ENCODE results near the gene BBLN. TPM values are rescaled to one million over a fixed set of nuclear protein-coding genes. Genes with fewer than 3 reads are reported as not detected.
"Not testable (repeated sequence)": the region's sequence is repeated elsewhere in the genome, so short reads cannot be mapped to it uniquely, and the experiment has no call there.

The BBLN gene, protein sequence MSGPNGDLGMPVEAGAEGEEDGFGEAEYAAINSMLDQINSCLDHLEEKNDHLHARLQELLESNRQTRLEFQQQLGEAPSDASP
- total RNA-seq (2014; rRNA removed; shearing (Covaris generic)): 79.8 and 119 TPM in 2 replicates
- 194 and 203 TPM in 2 replicates for polyA plus RNA-seq (2015; cell fraction: cytosol; rRNA removed)
- 34.4 and 34.7 TPM in 2 replicates for polyA plus RNA-seq (2015; cell fraction: nucleus; rRNA removed)

DNA sequence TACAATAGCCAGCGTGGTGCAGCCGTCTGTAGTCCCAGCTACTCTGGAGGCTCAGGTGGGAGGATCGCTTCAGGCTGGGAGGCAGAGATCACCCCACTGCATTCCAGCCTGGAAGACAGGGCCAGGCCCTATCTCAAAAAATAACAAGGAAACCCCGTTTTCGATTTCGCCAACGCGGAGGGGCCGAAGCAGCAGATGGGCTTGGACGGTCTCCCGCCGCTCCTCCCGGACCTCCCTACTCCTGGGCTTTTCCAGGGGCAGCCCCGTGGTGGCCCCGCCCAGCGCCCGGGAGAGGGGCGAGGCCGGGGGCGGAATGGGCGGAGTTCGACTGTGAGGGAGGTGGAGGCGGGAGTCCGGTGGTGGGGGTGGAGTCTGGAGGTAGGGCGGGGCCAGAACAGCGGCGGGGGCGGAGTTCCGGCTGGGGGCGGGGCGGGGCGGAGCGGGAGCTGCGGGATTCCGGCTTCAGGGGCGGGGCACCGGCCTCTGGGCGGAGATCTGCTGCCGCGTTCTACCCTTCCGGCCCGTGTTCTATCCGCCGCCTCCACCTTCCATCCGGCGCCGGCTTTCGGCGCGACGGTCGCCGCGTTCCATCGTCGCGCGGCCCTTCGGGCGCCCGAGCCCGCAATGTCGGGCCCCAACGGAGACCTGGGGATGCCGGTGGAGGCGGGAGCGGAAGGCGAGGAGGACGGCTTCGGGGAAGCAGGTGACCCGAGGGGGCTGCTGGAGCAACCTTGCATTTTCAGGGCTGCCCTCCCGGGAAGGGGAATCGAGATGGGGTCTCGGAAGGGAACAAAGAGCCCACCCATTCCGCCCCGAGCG lies at the start of gene BBLN:
Gene BBLN, plus strand, starts transcription at position 482 of the 819 bp plus-strand sequence. Its CDS starts 143 bp downstream, at position 625.
- DNase-seq (ENCODE audit: low read depth): peak; percentile 88

DNA sequence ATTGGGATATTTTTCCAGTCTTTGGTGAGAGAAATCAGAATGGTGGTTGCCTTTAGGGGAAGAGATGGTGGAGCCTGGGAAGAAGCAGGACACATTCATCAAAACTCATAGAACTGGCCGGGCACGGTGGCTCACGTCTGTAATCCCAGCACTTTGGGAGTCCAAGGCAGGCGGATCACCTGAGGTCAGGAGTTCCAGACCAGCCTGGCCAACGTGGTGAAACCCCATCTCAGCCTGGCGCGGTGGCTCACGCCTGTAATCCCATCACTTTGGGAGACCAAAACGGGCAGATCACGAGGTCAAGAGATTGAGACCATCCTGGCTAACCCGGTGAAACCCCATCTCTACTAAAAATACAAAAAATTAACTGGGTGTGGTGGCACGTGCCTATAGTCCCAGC lies 48.3 kb upstream of the BBLN start:
- not testable (repeated sequence) for DNase-seq (ENCODE audit: low read depth)

DNA sequence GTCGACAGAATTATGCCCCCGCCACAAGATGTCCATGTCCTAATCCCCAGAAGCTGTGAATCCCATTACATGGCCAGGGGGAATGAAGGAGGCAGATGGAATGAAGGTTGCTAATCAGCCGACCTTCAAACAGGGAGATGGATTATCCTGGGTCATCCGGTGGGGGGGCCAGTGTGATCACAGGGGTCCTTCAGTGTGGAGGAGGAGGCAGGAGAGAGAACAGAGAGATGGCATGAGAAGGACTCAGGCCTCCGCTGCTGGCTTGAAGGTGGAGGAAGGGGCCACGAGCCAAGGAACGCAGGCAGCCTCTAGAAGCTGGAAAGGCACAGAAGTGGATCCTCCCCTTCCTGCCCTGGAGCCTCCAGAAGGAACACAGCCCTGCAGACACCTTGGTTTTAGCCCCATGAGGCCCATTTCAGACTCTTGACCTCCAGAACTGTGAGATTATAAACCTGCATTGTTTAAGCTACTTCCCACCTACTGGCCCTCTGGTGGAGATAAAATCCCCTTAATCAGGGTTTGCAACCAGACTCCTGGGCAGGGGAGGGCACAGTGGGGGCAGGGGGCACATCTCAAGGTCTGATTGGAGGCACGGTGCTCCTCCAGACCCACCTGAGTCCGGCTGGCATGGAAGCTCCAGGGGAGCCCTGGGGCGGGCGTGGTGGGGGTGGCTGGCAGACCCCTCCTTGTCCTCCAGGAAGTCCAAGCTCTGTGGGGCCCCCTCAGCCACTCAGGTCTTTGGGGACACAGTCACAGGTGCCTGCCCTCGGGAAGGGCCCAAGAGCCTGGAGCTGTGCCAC lies 46.3 kb upstream of the BBLN start:
- DNase-seq (ENCODE audit: low read depth): no peak

DNA sequence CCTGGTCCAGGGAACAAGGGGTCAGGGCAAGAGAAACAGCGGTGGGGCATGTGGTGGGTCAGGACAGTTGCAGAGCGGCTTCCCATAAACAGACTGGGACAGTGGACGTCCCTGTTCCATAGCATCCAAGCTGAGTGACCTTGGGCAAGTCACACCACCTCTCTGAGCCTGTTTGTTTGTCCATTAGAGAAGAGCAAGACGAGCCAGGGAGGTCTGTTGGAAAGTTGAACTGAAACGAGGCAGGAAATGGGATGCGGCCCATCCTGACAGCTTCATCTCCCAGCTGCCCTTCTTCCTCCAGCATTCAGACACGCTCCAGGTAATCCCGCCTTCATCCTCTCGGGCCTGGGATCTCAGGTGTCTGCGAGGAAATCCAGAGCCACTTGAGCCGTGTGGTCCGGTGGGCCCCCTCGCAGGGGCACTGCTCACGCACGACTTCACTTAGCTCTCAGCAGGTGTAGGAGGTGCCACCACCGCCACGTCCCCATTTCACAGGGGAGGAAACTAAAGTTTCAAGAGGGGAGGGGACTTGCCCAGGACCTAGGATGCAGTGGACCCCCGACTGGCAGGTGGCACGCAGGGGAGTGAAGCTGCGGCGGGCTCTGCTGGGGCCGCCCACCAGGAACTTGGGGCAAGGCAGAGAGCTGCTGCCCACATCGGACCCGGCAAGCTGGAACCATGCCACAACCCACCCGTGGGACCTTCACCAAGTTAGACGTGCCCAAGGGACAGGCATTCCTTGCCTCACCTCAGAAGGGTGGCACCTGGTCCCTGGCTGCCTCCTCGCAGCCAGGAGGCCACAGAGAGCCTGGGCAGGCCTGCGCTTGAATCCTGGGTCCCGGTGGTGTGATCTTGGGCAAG lies 45.5 kb upstream of the BBLN start:
- no peak for DNase-seq (ENCODE audit: low read depth)

DNA sequence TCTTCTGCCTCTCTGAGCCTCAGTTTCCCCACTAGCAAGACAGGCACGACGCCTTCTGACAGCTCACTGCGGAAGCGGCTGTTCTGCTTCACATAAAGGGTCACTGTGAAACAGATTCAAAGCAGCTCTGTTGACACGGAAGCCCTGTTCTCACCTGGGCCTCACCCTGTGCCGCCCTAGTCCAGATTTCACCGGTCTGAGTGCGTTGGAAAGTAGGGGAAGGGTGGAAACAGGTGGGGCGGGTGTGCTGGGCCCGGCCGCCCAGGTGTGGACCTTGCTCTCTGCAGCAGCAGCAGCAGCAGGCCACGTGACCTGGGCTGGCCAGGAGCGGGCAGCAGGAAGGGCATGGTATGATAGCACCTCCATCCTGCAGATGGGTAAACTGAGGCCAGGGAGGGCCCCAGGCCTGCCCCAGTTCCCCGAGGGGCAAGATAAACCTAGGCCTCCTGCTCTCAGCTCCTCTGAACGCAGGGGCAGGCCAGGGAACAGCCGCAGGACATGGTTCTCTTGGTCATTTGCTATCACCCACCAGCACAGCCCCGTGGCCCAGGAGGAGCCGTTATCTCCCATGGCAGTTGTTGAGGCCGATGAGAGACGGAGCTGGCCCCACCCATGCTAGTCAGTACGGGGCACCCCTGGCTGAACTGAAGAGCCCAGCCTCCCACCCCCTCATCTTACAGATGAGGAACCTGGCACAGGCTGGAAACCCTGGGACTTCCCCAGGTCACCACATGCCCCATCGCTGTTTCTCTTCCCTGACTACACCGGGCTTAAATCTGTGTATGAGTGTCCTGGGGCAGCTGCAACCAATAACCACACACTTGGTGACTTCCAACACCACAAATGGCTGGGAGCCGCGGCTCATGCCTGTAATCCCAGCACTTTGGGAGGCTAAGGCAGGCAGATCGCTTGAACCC lies 44.6 kb upstream of the BBLN start:
- DNase-seq (ENCODE audit: low read depth): no peak

DNA sequence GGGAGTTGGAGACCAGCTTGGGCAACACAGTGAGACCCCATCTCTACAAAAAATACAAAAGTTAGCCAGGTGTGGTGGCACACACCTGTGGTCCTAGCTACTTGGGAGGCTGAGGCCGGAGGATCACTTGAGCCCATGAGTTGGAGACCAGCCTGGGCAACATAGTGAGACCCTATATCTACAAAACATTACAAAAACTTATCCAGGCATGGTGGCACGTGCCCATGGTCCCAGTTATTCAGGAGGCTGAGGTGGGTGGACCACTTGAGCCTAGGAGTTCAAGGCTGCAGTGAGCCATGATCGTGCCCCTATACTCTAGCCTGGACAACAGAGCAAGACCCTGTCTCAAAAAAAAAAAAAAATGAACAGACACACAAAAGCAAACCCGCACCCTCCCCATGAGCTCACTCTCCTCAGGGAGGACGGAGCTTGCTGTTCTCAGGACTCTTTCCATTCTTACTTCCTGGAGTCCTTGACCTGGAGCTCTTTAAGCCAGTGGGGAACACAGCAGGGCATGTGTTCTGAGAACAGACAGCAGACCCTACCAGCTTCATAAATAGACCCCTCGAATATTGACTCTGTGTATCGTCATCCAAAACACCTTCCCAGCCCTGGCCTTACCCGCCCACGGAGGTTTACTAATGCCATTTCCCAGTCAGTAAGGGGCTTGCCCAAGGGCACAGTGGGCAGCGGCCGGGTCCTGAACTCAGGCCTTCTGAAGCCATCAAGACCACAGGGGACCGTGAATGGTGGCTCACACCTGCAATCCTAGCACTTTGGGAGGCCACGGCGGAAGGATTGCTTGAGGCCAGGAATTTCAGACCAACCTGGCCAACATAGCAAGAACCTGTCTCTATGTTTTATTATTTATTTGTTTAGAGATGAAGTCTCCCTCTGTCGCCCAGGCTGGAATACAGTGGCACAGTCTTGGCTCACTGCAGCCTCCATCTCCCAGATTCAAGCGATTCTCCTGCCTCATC lies 43.7 kb upstream of the BBLN start:
- no peak for DNase-seq (ENCODE audit: low read depth)

DNA sequence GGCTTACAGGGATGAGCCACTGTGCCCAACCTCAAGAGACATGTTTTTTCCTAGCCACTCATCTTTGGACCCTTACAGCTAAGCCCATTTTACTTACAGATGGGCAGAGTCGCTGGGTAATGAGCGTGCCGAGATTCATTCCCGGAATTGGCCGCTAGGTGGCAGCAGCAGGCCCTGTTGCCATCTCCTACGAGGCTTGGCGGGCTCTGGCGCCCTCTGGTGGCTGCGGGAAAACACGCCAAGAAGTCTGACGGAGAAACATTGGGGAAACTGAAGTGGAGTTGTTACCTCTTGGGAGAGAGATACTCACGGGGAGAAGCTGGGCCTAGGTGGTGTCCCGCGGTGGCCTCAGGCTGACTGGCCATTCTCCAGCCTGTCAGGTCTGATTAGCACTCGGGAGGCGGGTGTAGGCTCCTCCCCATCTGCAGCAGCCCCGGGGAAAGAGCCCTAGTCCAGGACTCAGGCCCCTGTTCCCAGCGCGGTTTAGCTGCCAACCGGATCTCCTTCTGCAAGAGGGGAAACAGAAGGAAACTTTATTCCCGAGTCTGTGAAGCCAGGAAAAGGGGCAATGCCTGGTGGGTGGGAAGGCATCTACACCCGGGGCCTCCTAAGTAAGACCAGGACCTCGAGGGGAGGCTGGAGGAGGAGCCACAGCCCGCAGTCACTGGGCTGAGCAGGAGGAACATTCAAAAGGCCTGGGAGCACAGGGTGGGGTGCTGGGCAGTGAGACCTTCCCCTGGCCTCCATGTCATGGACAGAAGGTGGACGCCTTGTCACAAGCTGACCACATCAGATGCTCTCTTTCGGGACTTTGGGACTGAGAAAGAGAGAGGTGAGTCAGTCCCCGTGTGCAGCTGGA lies 42.2 kb upstream of the BBLN start:
- peak; percentile 85 for DNase-seq (ENCODE audit: low read depth)

DNA sequence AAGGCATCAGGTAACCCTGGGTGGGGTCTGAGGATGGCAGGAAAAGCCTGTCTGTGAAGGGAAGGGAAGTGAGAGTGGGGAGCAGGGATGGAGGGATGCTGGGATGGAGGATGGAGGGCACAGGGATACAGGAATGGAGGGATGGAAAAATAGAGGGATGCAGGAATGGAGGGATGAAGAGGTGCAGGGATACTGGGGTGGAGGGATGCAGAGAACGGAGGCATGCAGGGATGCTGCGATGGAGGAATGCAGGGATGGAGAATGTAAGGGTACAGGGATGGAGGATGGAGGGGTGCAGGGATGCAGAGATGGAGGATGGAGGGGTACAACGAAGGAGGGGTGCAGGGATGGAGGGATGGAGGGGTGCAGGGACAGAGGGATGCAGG lies 41.6 kb upstream of the BBLN start:
- no peak for DNase-seq (ENCODE audit: low read depth)

DNA sequence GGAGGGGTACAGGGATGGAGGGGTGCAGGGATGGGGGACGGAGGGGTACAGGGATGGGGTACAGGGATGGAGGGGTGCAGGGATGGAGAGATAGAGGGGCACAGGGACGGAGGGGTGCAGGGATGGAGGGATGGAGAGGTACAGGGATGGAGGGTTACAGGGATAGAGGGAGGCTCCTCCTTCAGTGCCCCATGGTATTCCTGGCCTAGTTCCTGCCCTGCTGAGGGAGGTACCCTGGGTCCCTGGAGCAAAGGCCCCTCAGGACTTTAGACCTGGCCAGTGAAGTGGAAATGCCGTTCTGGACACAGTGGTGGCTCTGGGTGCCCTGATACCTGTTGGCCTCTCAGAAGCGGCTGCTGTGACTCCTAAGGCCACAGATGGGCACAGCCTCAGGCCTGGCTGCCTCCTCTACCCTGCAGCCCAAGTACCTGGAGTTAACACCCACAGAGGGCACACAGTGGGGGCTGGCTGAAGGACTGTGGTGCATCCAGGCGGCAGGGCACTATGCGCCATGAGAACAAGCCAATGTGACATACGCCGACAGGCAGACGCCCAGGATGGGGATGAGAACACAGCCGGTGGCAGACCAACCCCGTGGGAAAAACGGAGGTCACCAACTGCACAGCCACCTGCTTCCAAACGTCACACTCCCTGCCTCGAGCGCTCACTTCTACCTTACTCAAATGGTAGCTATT lies 40.9 kb upstream of the BBLN start:
- no peak for DNase-seq (ENCODE audit: low read depth)

DNA sequence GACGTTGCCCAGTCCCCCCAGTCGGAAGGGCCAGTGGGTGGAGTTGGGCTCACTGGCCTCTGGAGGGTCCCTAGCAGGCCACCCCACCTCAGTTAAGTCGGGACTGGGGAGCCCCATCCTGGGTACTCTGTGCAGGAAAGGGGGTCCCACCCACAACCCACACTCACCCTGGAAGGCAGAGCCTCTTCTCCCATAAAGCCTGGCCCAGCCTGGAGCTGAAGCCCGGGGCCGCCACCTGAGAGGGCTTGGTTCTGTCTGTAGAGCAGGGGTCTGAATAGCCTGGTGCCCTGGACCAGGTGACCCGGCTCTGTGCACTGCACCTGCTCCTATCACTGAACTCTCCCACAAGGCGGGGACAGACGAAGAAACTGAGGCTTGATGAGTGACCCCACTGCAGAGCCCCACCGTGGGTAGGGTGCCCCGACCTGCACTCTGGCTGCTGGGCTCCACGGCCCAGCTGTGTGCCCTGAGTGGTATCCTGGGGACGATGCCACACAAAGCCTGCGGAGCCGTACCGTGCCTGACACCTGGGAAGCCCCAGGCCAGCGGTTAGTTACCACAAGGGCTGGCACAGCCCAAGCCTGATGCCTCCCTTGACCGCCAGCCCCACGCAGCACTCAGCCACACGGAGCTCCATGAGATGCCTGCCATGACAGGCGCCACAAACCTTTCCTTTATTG lies 39.9 kb upstream of the BBLN start:
- DNase-seq (ENCODE audit: low read depth): no peak

DNA sequence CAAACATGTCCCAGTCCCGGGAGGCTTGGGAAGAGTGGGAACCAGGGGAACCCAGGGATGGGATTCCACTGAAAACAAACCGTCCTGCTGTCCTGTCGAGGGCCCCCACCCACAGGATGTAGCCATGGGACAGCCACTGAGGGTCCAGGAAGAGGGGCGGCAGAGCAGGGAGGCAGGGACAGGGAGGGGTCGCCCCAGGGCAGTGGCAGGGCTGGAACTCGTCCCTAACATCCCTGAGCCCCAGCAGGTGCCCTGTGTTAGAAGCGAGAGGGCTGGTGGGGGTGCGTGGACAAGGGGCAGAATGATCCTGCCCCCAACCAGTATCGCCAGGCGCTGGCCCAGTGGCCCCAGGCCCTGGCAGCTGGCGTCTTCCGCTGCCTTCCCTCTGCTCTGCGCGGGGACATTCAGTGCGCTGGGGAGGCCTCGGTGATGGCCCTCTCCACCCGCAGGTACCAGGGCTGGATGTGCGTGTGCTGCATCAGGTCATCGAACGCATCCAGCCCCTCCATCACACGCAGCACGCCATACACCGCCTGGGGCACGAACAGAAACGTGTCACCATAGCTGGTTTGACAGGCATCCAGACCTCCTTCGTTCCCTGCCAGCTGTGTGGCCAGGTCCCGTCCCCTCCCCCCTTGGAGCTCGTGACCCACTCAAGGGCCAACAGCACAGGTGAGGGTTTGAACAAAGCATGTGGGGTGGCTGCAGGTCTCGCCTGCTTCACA lies 39.2 kb upstream of the BBLN start:
- no peak for DNase-seq (ENCODE audit: low read depth)

DNA sequence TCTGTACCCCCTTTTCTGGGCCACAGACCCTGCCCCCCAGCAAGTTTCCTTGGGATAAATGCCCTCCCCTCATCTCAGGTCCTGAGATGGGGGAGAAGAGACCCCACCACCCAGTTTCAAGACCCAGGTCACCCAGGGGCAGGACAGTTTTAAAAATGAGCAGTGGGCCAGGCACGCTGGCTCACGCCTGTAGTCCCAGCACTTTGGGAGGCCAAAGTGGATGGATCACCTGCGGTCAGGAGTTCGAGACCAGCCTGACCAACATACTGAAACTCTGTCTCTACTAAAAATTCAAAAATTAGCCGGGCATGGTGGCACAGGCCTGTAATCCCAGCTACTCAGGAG lies 38.6 kb upstream of the BBLN start:
- no peak for DNase-seq (ENCODE audit: low read depth)

DNA sequence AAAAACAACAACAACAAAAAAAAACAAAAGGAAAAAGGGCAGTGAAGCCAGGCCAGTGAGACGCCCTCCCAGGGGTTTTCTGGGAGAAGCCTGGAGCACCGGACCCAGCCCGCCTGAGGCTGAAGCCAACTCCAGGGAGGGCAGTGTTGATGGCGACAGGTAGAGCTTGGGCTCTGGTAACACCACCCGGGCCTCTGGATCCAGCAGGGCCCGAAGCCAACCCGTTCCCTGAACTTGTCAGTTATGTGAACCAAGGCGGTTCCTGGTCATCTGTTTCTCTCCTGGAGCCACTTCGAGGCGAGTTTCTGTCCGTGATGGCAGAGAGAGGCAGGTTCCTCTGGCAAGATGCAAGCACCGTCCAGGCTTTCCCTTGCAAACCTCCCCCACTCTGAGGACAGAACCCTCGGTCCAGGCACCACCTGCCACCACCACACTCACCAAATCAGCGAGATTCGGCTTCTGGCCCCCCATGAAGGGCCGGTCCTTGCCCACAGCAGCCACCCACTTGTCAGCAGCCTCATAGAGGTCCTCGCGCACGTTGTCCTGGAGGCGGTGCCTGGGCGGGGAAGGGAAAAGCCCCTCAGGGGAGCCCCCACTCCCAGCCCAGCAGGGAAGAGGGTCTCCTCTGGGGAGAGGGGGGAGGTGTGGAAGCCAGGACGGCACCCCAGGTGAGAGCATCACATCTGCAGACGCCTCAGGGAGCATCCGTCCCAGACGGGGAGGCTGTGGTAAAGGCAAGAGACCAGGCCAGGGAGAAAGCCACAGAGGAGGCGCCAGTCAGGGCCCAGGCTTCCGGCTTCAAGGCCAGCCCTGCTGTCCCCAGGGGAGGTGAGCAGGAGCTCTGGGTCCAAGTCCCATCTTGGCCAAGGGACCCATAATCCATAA lies 37.9 kb upstream of the BBLN start:
- DNase-seq (ENCODE audit: low read depth): no peak

DNA sequence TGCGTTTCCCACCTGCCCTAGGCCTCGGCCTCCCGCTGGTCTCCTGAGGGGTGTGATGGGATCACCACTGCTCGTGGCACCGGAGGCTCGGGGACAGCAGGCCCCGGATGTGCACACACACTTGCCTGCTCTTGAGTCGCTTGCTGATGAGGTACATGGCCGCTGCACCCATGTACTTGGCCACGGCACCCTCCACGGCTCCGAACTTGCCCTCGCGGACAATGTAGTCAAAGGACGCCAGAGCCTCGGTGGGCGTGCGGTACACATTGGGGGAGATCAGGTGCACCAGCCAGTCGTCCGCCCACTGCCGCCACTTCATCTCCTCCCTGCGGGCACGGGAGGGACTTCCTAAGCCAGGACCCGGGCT lies 37.3 kb upstream of the BBLN start:
- no peak for DNase-seq (ENCODE audit: low read depth)

DNA sequence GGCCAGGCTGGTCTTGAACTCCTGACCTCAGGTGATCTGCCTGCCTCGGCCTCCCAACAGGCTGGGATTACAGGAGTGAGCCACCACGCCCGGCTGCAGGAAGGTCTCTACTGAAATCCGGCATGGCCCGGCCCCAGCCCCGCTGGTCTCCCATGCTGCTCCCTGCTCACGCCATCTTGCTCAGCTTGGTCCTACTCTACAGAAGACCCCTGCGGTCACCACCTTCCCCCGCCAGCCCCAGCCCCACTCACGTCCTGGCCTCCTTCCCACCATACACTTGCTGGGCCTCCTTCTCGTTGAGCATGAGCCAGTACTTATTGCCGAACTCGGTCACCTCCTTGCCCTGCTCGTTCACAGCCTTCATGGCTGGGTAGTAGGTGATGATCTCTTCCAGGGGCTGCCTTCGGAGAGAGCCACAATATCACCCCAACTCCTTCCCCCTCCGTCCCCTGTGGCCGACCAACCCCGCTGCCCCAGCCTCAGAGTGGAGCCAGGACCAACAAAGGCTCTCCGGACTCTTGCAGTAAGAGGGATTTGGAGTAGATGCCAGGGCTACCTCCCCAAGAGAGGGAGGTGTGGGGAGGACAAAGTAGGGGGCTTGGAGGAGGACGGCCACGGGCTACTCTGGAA lies 36.5 kb upstream of the BBLN start:
- no peak for DNase-seq (ENCODE audit: low read depth)
